ENCODE measurements around the gene FBXO3. TPM values are rescaled to one million over a fixed set of nuclear protein-coding genes. Genes with fewer than 3 reads are reported as not detected.

The FBXO3 gene
- total RNA-seq, 1 experiment from 2014 or later = 22.5 TPM

DNA sequence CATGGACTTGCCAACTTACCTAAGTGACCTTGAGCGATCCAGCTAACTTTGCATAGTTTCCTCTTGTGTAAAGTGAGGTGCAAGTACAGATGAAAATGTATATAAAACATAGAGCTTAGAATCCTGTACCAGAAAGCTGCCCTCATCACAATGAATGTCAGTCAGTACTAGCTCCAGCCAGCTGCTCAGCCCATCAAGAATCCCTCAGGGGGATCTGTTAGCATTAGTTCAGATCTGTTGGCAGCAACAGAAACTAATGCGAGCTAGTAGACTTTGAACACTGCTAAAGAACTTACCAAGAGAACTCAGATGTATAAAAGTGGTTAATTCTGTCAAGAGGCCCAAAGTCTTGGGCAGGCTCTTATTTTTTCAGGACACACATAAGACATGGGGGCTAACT is 67.4 kb downstream of the FBXO3 start:
- Histone ChIP-seq H3K4me2 (ENCODE audit: low read length) (peak overlapping the region; percentile 12; the same call in 1 of the 2 replicates), H3K9ac (ENCODE audit: low read length) (peak overlapping the region; percentile 50; the same call in 1 of the 2 replicates), H3K4me3 (ENCODE audit: low read length) (no peak overlapping the region), H3K9me3 (ENCODE audit: low read length) (no peaks in the 10 kb centered on the region), H3K27ac (ENCODE audit: low read length) (peak overlapping the region; percentile 99), H3K4me1 (ENCODE audit: insufficient read depth, low read length) (peaks cover 86% of the 10 kb centered on the region), H3F3A (ENCODE audit: low read length, unreplicated experiment) (peaks cover 27% of the 10 kb centered on the region), H3K36me3 (ENCODE audit: low read depth, low read length) (peaks cover 62% of the 10 kb centered on the region), H3K79me2 (ENCODE audit: low read length) (peaks cover 37% of the 10 kb centered on the region), H4K20me1 (ENCODE audit: low read length) (no peaks in the 10 kb centered on the region), H3K9me2 (replicated peaks; ENCODE audit: low read length) (no peaks in the 10 kb centered on the region), H2AFZ (ENCODE audit: low read length) (no peak overlapping the region), H3K27me3 (ENCODE audit: low read length) (no peaks in the 10 kb centered on the region)
- ChIA-PET POLR2A (ENCODE audit: unreplicated experiment) (interaction anchor here (0.6 to 0.7 kb wide), 4 partner anchors 9 to 410 kb away, joined by 3 to 4 read pairs (median 3); no protein-coding TSS in a partner anchor), CTCF (no interaction called here)
- TF ChIP-seq, protein P1, sequence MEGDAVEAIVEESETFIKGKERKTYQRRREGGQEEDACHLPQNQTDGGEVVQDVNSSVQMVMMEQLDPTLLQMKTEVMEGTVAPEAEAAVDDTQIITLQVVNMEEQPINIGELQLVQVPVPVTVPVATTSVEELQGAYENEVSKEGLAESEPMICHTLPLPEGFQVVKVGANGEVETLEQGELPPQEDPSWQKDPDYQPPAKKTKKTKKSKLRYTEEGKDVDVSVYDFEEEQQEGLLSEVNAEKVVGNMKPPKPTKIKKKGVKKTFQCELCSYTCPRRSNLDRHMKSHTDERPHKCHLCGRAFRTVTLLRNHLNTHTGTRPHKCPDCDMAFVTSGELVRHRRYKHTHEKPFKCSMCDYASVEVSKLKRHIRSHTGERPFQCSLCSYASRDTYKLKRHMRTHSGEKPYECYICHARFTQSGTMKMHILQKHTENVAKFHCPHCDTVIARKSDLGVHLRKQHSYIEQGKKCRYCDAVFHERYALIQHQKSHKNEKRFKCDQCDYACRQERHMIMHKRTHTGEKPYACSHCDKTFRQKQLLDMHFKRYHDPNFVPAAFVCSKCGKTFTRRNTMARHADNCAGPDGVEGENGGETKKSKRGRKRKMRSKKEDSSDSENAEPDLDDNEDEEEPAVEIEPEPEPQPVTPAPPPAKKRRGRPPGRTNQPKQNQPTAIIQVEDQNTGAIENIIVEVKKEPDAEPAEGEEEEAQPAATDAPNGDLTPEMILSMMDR (conservative IDR thresholded peaks at IDR 0.05; ENCODE audit: low read depth, low read length) = no peak
- no peak for TF ChIP-seq EZH2phosphoT487 (IDR thresholded peaks at IDR 0.05; ENCODE audit: borderline replicate concordance, low read length)
- TF ChIP-seq EZH2 (IDR thresholded peaks at IDR 0.05; ENCODE audit: low read length, unreplicated experiment) = no peak
- intact Hi-C loops (cut with micrococcal nuclease) = no loop called here
- no peak for DNase-seq
- BruUV-seq (replicated peaks) = no TSS peak
- no peak for ATAC-seq

DNA sequence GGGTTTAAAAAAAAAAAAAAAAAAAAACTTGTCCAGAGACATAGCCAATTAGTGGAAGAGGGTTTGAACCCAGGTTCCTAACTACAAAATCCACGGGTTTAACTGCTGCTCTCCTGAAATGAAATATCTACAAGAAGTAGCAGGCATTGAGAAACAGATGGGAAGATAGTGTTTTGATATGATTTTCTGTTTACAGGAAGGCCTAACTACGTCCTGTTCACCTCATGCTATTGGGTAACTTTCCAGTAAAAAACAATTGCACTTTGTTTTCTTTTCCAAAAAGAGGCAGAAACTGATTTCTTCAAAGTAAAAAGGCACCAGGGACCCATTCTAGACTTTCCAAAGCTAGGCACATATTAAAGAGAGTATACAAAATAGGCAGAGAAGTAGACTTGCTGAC is 67.8 kb downstream of the FBXO3 start:
- POLR2A ChIA-PET (ENCODE audit: unreplicated experiment) = interaction anchor here (0.6 to 0.7 kb wide), 2 partner anchors 9 to 411 kb away, joined by 3 read pairs; no protein-coding TSS in a partner anchor
- peaks cover 90% of the 10 kb centered on the region for H3K4me1 ChIP-seq (ENCODE audit: insufficient read depth, low read length)
- peaks cover 58% of the 10 kb centered on the region for H3K36me3 ChIP-seq (ENCODE audit: low read depth, low read length)
- peaks cover 32% of the 10 kb centered on the region for H3K79me2 ChIP-seq (ENCODE audit: low read length)
- no peaks in the 10 kb centered on the region for H3K9me2 ChIP-seq (replicated peaks; ENCODE audit: low read length)
- no peaks in the 10 kb centered on the region for H4K20me1 ChIP-seq (ENCODE audit: low read length)
- no peak overlapping the region for H2AFZ ChIP-seq (ENCODE audit: low read length)
- CTCF ChIA-PET = no interaction called here
- no peak overlapping the region for H3K4me3 ChIP-seq (ENCODE audit: low read length)
- no TSS peak for BruUV-seq (replicated peaks)
- TF ChIP-seq EZH2phosphoT487 (IDR thresholded peaks at IDR 0.05; ENCODE audit: borderline replicate concordance, low read length) (no peak), EZH2 (IDR thresholded peaks at IDR 0.05; ENCODE audit: low read length, unreplicated experiment) (no peak)
- TF ChIP-seq, protein P1 (conservative IDR thresholded peaks at IDR 0.05; ENCODE audit: low read depth, low read length) = no peak
- H3K9me3 ChIP-seq (ENCODE audit: low read length) = no peaks in the 10 kb centered on the region
- no peak overlapping the region for H3K4me2 ChIP-seq (ENCODE audit: low read length)
- peak overlapping the region; percentile 99 for H3K27ac ChIP-seq (ENCODE audit: low read length)
- DNase-seq (no peak), ATAC-seq (no peak)
- H3K27me3 ChIP-seq (ENCODE audit: low read length) = no peaks in the 10 kb centered on the region
- peak overlapping the region; percentile 50; the same call in 1 of the 2 replicates for H3K9ac ChIP-seq (ENCODE audit: low read length)
- intact Hi-C loops (cut with micrococcal nuclease) = no loop called here
- peaks cover 27% of the 10 kb centered on the region for H3F3A ChIP-seq (ENCODE audit: low read length, unreplicated experiment)

DNA sequence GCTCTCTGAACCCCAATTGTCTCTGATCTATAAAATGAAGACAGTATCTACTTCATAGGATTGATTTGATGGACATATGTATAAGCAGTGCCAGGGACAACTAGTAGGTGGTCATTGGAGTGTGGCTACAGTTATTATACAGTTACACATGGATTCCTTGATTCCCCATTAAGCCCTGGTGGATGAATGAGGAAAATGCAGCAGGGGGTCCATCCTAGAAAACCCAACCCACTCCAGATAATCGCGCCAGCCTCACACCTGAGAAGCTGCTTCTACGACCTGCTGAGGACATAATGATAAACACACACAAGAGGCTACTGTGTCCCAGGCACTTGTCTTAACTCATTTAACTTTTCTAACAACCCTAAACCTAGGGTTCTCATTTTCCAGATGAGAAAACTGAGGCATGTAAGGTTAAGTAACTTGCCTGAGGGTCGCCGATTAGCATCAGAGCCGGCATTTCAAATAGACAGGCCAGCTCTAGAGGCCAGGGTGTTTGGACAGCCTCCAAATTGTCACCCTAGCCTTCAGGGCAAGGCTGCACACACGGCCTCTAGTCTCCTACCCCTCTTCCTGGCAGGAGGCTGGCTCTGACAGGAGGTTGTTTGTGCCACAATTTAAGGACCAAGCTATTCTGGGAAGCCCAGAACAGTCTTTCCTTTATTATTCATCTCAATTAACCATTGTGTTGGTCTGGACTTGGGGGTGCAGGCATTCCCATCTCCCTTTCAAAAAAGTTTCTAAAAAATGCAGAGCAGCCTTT is 69.9 kb downstream of the FBXO3 start:
- ATAC-seq = no peak
- POLR2A ChIA-PET (ENCODE audit: unreplicated experiment) = interaction anchor here (0.5 kb wide), 1 partner anchor 176 kb away, joined by 3 read pairs; no protein-coding TSS in a partner anchor
- H3K36me3 ChIP-seq (ENCODE audit: low read depth, low read length) = peaks cover 37% of the 10 kb centered on the region

More for the DNA sequence above, 69.9 kb downstream of the FBXO3 start:
- H3K4me3 ChIP-seq (ENCODE audit: low read length) = no peak overlapping the region
- intact Hi-C loops (cut with micrococcal nuclease) = no loop called here
- TF ChIP-seq, protein P1 (conservative IDR thresholded peaks at IDR 0.05; ENCODE audit: low read depth, low read length) = peak; percentile 29
- TF ChIP-seq EZH2 (IDR thresholded peaks at IDR 0.05; ENCODE audit: low read length, unreplicated experiment) = no peak
- TF ChIP-seq EZH2phosphoT487 (IDR thresholded peaks at IDR 0.05; ENCODE audit: borderline replicate concordance, low read length) = no peak
- H3K9me3 ChIP-seq (ENCODE audit: low read length) = no peaks in the 10 kb centered on the region
- peaks cover 92% of the 10 kb centered on the region for H3K4me1 ChIP-seq (ENCODE audit: insufficient read depth, low read length)
- H3F3A ChIP-seq (ENCODE audit: low read length, unreplicated experiment) = peaks cover 25% of the 10 kb centered on the region
- H2AFZ ChIP-seq (ENCODE audit: low read length) = no peak overlapping the region
- peak overlapping the region; percentile 18; the same call in 1 of the 2 replicates for H3K4me2 ChIP-seq (ENCODE audit: low read length)
- no peaks in the 10 kb centered on the region for H3K27me3 ChIP-seq (ENCODE audit: low read length)
- H3K27ac ChIP-seq (ENCODE audit: low read length) = peak overlapping the region; percentile 99
- CTCF ChIA-PET = interaction anchor here (1.5 kb wide), 1 partner anchor 38 kb away, joined by 6 read pairs; no protein-coding TSS in a partner anchor
- H4K20me1 ChIP-seq (ENCODE audit: low read length) = no peaks in the 10 kb centered on the region
- no TSS peak for BruUV-seq (replicated peaks)
- H3K9me2 ChIP-seq (replicated peaks; ENCODE audit: low read length) = no peaks in the 10 kb centered on the region
- DNase-seq = no peak
- peak overlapping the region; percentile 97 for H3K9ac ChIP-seq (ENCODE audit: low read length)
- peaks cover 14% of the 10 kb centered on the region; the same call in 1 of the 2 replicates for H3K79me2 ChIP-seq (ENCODE audit: low read length)
